Uterus (tissue), 2 donors: ENCODE data around the gene VKORC1.

Experiments
- CTCF ChIP-seq, 4 experiments: fragments of 200-600 bp in 2 of 4; fragments of 450-650 bp in 2 of 4; sonication (generic) in 2 of 4; IDR thresholded peaks; one replicate each; pipeline ENCODE4 v1.5.1; 2016 to 2019; ENCODE audit warnings: antibody characterized with exemption in 4 of 4, mild to moderate bottlenecking in 2 of 4, moderate library complexity in 1 of 4
- POLR2A ChIP-seq, 2 donors: fragments of 450-650 bp; IDR thresholded peaks; one replicate each; pipeline ENCODE4 v1.6.1; 2016; ENCODE audit warnings: antibody characterized with exemption in 2 of 2, mild to moderate bottlenecking in 1 of 2, moderate library complexity in 1 of 2

- TF ChIP-seq CTCF (IDR thresholded peaks at IDR 0.05) (no peak), POLR2A (IDR thresholded peaks at IDR 0.05) (no peak)
Measured at GRCh38 chr16:31067342-31067741, 27.3 kb downstream of the VKORC1 start.
